WTC11 (cell line): Measurements from ENCODE around the gene SLC10A7. TPM values are rescaled to one million over a fixed set of nuclear protein-coding genes. Genes with fewer than 3 reads are reported as not detected.

Experiments
- ATAC-seq: fragments of 200-7000 bp; cut with Tn5 transposase; 2 replicates; pipeline ENCODE4 v1.10.0; 2021; ENCODE audit warnings: mild to moderate bottlenecking, moderate library complexity
- CTCF ChIA-PET: fragments of 300-600 bp; sonication (Branson Sonifier 250); formaldehyde crosslinking; loops from one replicate; lab custom pipeline; 2021; ENCODE audit warnings: antibody characterized with exemption; lab: Charles Lee
- POLR2A ChIA-PET: fragments of 350-600 bp; sonication (Branson Sonifier 250); formaldehyde crosslinking; loops from one replicate; lab custom pipeline; 2021; ENCODE audit warnings: antibody characterized with exemption; lab: Charles Lee
- DNase-seq: peaks from one replicate; pipeline ENCODE4 v3.0.0; 2021; ENCODE audit warnings: low spot score
- H3K27ac Mint-ChIP-seq: 2 replicates; pipeline ENCODE4 v1.8.0; 2021; ENCODE audit warnings: mixed read lengths
- H3K27me3 Mint-ChIP-seq: 2 replicates; pipeline ENCODE4 v1.8.0; 2021; ENCODE audit warnings: low read depth, mild to moderate bottlenecking, moderate library complexity, mixed read lengths
- H3K36me3 Mint-ChIP-seq: 2 replicates; pipeline ENCODE4 v1.8.0; 2021; ENCODE audit warnings: mixed read lengths
- H3K4me1 Mint-ChIP-seq: 2 replicates; pipeline ENCODE4 v1.8.0; 2022; ENCODE audit warnings: mixed read lengths
- H3K4me3 Mint-ChIP-seq: 2 replicates; pipeline ENCODE4 v1.8.0; 2021; ENCODE audit warnings: mild to moderate bottlenecking, moderate library complexity, mixed read lengths
- H3K9me3 Mint-ChIP-seq: 2 replicates; pipeline ENCODE4 v1.8.0; 2021; ENCODE audit warnings: mixed read lengths
- CBFB ChIP-seq: sonication (generic); formaldehyde crosslinking; IDR thresholded peaks from 2 replicates; pipeline ENCODE4 v1.8.1; 2022; ENCODE audit warnings: mild to moderate bottlenecking, low read depth, missing genetic modification reagents
- CREM ChIP-seq: sonication (generic); formaldehyde crosslinking; IDR thresholded peaks from 2 replicates; pipeline ENCODE4 v1.8.1; 2022; ENCODE audit warnings: mild to moderate bottlenecking, missing genetic modification reagents, moderate library complexity
- ELF4 ChIP-seq: sonication (generic); formaldehyde crosslinking; IDR thresholded peaks from 2 replicates; pipeline ENCODE4 v1.8.1; 2022; ENCODE audit warnings: low read depth, mild to moderate bottlenecking, moderate library complexity, missing genetic modification reagents
- ETV6 ChIP-seq: sonication (generic); formaldehyde crosslinking; IDR thresholded peaks from 2 replicates; pipeline ENCODE4 v1.8.1; 2022; ENCODE audit warnings: mild to moderate bottlenecking, missing genetic modification reagents
- GRHL2 ChIP-seq: fragments of 250-450 bp; sonication (Bioruptor Pico); IDR thresholded peaks from 2 replicates; pipeline ENCODE4 v1.8.0; 2022; ENCODE audit warnings: mild to moderate bottlenecking, moderate library complexity; ENCODE audit not compliant: insufficient replicate concordance, severe bottlenecking
- GTF2I ChIP-seq: fragments of 250-450 bp; sonication (Bioruptor Pico); conservative IDR thresholded peaks from 2 replicates; pipeline ENCODE4 v1.4.0; 2021; ENCODE audit warnings: mild to moderate bottlenecking
- MYBL2 ChIP-seq: sonication (generic); formaldehyde crosslinking; IDR thresholded peaks from 2 replicates; pipeline ENCODE4 v1.8.1; 2023; ENCODE audit warnings: mild to moderate bottlenecking, moderate library complexity, missing genetic modification reagents
- OVOL2 ChIP-seq: fragments of 250-450 bp; sonication (Bioruptor Pico); IDR thresholded peaks from 2 replicates; pipeline ENCODE4 v1.9.0; 2021; ENCODE audit warnings: mild to moderate bottlenecking, borderline replicate concordance
- RELA ChIP-seq: sonication (generic); formaldehyde crosslinking; IDR thresholded peaks from 2 replicates; pipeline ENCODE4 v1.8.1; 2022; ENCODE audit warnings: missing genetic modification reagents, mild to moderate bottlenecking, borderline replicate concordance
- RORB ChIP-seq: fragments of 250-450 bp; sonication (Bioruptor Pico); IDR thresholded peaks from 2 replicates; pipeline ENCODE4 v1.9.0; 2021; ENCODE audit warnings: mild to moderate bottlenecking
- TCF7 ChIP-seq: sonication (generic); formaldehyde crosslinking; IDR thresholded peaks from 2 replicates; pipeline ENCODE4 v1.8.0; 2022; ENCODE audit warnings: mild to moderate bottlenecking, low read depth, missing genetic modification reagents, moderate library complexity
- TEAD4 ChIP-seq: sonication (generic); formaldehyde crosslinking; IDR thresholded peaks from 2 replicates; pipeline ENCODE4 v1.8.0; 2022; ENCODE audit warnings: mild to moderate bottlenecking, missing genetic modification reagents
- ZNF396 ChIP-seq: fragments of 250-450 bp; sonication (Bioruptor Pico); IDR thresholded peaks from 2 replicates; pipeline ENCODE4 v1.8.0; 2021; ENCODE audit warnings: mild to moderate bottlenecking, moderate library complexity, borderline replicate concordance
- ZNF423 ChIP-seq: fragments of 250-450 bp; sonication (Bioruptor Pico); IDR thresholded peaks from 2 replicates; pipeline ENCODE4 v2.1.2; 2022; ENCODE audit warnings: mild to moderate bottlenecking, moderate library complexity
- total RNA-seq: library from RNA; stranded (reverse); gene quantifications from 3 replicates; pipeline ENCODE4 v1.2.3, GENCODE V29; 2021
- TF ChIP-seq, protein P1 (sequence below): sonication (generic); formaldehyde crosslinking; conservative IDR thresholded peaks from 2 replicates; pipeline ENCODE4 v1.8.1; 2023; ENCODE audit warnings: mild to moderate bottlenecking, low read depth, missing genetic modification reagents, moderate library complexity
- TF ChIP-seq, protein P2 (sequence below): sonication (generic); formaldehyde crosslinking; IDR thresholded peaks from 2 replicates; pipeline ENCODE4 v1.8.0; 2022; ENCODE audit warnings: mild to moderate bottlenecking, missing genetic modification reagents
- TF ChIP-seq, protein P3 (sequence below): sonication (generic); formaldehyde crosslinking; IDR thresholded peaks from 2 replicates; pipeline ENCODE4 v1.8.0; 2023; ENCODE audit warnings: missing genetic modification reagents
- TF ChIP-seq, protein P4 (sequence below): sonication (generic); formaldehyde crosslinking; IDR thresholded peaks from 2 replicates; pipeline ENCODE4 v1.8.1; 2023; ENCODE audit warnings: mild to moderate bottlenecking, missing genetic modification reagents, borderline replicate concordance
- TF ChIP-seq, protein P5 (sequence below): fragments of 250-450 bp; sonication (Bioruptor Pico); IDR thresholded peaks from 2 replicates; pipeline ENCODE4 v1.9.0; 2021; ENCODE audit warnings: mild to moderate bottlenecking
- TF ChIP-seq, protein P6 (sequence below): sonication (generic); formaldehyde crosslinking; IDR thresholded peaks from 2 replicates; pipeline ENCODE4 v1.8.0; 2022; ENCODE audit warnings: mild to moderate bottlenecking, missing genetic modification reagents

SLC10A7 gene
- total RNA-seq, 1 experiment from 2014 or later, result 5.0 TPM

DNA sequence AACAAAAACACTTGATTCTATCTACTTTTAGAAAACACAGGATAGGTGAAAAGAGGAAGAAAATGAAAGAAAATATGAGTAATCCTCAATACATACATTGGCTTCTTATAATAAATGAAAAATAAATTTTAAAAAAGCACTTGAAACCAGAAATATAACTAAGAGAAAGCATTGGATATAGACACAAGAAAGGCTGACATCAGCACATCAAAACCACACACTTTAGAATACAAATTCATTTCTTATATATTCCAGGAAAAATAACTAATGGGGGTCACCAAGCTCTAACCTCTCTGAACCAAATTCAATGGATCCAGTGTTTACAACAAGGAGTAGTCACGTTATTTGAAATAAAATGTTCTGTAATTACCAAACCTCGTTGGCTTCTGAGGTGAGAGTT is 173.9 kb downstream of the SLC10A7 start (continued):
- TF ChIP-seq, protein P1, sequence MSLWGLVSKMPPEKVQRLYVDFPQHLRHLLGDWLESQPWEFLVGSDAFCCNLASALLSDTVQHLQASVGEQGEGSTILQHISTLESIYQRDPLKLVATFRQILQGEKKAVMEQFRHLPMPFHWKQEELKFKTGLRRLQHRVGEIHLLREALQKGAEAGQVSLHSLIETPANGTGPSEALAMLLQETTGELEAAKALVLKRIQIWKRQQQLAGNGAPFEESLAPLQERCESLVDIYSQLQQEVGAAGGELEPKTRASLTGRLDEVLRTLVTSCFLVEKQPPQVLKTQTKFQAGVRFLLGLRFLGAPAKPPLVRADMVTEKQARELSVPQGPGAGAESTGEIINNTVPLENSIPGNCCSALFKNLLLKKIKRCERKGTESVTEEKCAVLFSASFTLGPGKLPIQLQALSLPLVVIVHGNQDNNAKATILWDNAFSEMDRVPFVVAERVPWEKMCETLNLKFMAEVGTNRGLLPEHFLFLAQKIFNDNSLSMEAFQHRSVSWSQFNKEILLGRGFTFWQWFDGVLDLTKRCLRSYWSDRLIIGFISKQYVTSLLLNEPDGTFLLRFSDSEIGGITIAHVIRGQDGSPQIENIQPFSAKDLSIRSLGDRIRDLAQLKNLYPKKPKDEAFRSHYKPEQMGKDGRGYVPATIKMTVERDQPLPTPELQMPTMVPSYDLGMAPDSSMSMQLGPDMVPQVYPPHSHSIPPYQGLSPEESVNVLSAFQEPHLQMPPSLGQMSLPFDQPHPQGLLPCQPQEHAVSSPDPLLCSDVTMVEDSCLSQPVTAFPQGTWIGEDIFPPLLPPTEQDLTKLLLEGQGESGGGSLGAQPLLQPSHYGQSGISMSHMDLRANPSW (CRISPR knock-in tag), result no peak
- no peak for TF ChIP-seq TCF7 (CRISPR knock-in tag)
- no peak for TF ChIP-seq ETV6 (CRISPR knock-in tag)
- no peak for TF ChIP-seq GTF2I
- TF ChIP-seq, protein P2, sequence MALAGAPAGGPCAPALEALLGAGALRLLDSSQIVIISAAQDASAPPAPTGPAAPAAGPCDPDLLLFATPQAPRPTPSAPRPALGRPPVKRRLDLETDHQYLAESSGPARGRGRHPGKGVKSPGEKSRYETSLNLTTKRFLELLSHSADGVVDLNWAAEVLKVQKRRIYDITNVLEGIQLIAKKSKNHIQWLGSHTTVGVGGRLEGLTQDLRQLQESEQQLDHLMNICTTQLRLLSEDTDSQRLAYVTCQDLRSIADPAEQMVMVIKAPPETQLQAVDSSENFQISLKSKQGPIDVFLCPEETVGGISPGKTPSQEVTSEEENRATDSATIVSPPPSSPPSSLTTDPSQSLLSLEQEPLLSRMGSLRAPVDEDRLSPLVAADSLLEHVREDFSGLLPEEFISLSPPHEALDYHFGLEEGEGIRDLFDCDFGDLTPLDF, result no peak
- TF ChIP-seq RELA, result no peak
- TF ChIP-seq, protein P3, sequence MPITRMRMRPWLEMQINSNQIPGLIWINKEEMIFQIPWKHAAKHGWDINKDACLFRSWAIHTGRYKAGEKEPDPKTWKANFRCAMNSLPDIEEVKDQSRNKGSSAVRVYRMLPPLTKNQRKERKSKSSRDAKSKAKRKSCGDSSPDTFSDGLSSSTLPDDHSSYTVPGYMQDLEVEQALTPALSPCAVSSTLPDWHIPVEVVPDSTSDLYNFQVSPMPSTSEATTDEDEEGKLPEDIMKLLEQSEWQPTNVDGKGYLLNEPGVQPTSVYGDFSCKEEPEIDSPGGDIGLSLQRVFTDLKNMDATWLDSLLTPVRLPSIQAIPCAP, result no peak
- TF ChIP-seq, protein P4, sequence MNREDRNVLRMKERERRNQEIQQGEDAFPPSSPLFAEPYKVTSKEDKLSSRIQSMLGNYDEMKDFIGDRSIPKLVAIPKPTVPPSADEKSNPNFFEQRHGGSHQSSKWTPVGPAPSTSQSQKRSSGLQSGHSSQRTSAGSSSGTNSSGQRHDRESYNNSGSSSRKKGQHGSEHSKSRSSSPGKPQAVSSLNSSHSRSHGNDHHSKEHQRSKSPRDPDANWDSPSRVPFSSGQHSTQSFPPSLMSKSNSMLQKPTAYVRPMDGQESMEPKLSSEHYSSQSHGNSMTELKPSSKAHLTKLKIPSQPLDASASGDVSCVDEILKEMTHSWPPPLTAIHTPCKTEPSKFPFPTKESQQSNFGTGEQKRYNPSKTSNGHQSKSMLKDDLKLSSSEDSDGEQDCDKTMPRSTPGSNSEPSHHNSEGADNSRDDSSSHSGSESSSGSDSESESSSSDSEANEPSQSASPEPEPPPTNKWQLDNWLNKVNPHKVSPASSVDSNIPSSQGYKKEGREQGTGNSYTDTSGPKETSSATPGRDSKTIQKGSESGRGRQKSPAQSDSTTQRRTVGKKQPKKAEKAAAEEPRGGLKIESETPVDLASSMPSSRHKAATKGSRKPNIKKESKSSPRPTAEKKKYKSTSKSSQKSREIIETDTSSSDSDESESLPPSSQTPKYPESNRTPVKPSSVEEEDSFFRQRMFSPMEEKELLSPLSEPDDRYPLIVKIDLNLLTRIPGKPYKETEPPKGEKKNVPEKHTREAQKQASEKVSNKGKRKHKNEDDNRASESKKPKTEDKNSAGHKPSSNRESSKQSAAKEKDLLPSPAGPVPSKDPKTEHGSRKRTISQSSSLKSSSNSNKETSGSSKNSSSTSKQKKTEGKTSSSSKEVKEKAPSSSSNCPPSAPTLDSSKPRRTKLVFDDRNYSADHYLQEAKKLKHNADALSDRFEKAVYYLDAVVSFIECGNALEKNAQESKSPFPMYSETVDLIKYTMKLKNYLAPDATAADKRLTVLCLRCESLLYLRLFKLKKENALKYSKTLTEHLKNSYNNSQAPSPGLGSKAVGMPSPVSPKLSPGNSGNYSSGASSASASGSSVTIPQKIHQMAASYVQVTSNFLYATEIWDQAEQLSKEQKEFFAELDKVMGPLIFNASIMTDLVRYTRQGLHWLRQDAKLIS (CRISPR knock-in tag), result no peak
- TF ChIP-seq OVOL2 (CRISPR knock-in tag), result no peak
- TF ChIP-seq RORB (CRISPR knock-in tag), result no peak

DNA sequence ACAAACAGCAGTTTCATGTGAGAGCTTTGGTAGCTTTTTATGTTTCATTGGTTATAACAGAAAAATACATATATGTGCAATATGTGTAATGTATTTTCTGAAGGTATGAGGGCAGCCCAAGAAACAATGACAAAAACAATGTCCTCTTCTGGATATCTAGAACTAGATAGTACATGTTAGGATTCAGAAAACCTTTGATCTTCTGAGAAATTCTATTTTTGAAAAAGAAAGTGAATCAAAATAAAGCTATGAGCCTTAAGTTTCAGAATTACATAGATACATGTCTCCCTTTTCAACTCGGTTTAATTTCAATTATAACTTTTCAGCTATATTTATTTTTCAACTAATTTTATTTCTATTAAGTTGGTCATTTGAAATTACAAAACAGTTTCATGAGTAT is 175.5 kb downstream of the SLC10A7 start:
- CTCF ChIA-PET, result no interaction called here
- Mint-ChIP-seq H3K27ac (no peak overlapping the region), H3K9me3 (0 out of 2 replicates have a peak, but pooled peaks cover 3% of the 10 kb centered on the region), H3K4me3 (no peak overlapping the region), H3K27me3 (no peaks in the 10 kb centered on the region), H3K36me3 (peaks cover 2% of the 10 kb centered on the region), H3K4me1 (peaks cover 6% of the 10 kb centered on the region; the same call in 1 of the 2 replicates)
- POLR2A ChIA-PET, result interaction anchor here (0.6 kb wide), 1 partner anchor 239 kb away, joined by 3 read pairs; no protein-coding TSS in a partner anchor
- ATAC-seq (no peak), DNase-seq (no peak)
- TF ChIP-seq ELF4 (CRISPR knock-in tag), result no peak
- TF ChIP-seq GRHL2, result no peak
- TF ChIP-seq, protein P4 (CRISPR knock-in tag), result no peak
- no peak for TF ChIP-seq CREM
- no peak for TF ChIP-seq CBFB (CRISPR knock-in tag)
- TF ChIP-seq TEAD4 (CRISPR knock-in tag), result no peak
- TF ChIP-seq, protein P5, sequence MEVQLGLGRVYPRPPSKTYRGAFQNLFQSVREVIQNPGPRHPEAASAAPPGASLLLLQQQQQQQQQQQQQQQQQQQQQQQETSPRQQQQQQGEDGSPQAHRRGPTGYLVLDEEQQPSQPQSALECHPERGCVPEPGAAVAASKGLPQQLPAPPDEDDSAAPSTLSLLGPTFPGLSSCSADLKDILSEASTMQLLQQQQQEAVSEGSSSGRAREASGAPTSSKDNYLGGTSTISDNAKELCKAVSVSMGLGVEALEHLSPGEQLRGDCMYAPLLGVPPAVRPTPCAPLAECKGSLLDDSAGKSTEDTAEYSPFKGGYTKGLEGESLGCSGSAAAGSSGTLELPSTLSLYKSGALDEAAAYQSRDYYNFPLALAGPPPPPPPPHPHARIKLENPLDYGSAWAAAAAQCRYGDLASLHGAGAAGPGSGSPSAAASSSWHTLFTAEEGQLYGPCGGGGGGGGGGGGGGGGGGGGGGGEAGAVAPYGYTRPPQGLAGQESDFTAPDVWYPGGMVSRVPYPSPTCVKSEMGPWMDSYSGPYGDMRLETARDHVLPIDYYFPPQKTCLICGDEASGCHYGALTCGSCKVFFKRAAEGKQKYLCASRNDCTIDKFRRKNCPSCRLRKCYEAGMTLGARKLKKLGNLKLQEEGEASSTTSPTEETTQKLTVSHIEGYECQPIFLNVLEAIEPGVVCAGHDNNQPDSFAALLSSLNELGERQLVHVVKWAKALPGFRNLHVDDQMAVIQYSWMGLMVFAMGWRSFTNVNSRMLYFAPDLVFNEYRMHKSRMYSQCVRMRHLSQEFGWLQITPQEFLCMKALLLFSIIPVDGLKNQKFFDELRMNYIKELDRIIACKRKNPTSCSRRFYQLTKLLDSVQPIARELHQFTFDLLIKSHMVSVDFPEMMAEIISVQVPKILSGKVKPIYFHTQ (CRISPR knock-in tag), result no peak
- TF ChIP-seq, protein P6, sequence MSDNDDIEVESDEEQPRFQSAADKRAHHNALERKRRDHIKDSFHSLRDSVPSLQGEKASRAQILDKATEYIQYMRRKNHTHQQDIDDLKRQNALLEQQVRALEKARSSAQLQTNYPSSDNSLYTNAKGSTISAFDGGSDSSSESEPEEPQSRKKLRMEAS (CRISPR knock-in tag), result no peak
- no peak for TF ChIP-seq ZNF396 (CRISPR knock-in tag)
- no peak for TF ChIP-seq ZNF423 (CRISPR knock-in tag)
- TF ChIP-seq MYBL2 (CRISPR knock-in tag), result no peak
